GM12874 (cell line): ENCODE results near the gene ST6GALNAC3.

Experiments
- TF ChIP-seq, protein P1 (sequence below): IDR thresholded peaks from 2 replicates; pipeline ENCODE4 v1.5.1; 2011; ENCODE audit warnings: low read depth, mild to moderate bottlenecking, control low read depth, low read length, moderate library complexity; ENCODE audit not compliant: insufficient read depth

Gene ST6GALNAC3

DNA sequence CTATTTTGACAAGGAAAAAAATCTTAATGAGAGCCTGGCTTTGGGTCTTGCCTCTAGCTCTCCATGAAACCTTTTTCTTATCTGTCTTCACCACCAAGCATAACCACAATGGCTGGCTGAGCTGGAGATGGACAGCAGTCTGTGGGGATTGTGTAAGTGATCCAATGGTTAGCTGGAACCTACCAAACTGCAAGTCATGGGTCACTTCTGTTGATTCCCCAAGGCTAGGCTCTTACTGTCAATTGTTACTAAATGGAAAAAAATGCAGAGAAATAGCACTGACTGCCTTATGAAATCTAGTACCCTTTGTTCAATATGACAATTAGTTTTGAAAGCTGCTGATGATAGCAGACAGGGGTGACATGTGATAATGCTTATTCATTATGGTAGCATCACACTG, 359.0 kb downstream of the ST6GALNAC3 start:
- TF ChIP-seq, protein P1, sequence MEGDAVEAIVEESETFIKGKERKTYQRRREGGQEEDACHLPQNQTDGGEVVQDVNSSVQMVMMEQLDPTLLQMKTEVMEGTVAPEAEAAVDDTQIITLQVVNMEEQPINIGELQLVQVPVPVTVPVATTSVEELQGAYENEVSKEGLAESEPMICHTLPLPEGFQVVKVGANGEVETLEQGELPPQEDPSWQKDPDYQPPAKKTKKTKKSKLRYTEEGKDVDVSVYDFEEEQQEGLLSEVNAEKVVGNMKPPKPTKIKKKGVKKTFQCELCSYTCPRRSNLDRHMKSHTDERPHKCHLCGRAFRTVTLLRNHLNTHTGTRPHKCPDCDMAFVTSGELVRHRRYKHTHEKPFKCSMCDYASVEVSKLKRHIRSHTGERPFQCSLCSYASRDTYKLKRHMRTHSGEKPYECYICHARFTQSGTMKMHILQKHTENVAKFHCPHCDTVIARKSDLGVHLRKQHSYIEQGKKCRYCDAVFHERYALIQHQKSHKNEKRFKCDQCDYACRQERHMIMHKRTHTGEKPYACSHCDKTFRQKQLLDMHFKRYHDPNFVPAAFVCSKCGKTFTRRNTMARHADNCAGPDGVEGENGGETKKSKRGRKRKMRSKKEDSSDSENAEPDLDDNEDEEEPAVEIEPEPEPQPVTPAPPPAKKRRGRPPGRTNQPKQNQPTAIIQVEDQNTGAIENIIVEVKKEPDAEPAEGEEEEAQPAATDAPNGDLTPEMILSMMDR: no peak

DNA sequence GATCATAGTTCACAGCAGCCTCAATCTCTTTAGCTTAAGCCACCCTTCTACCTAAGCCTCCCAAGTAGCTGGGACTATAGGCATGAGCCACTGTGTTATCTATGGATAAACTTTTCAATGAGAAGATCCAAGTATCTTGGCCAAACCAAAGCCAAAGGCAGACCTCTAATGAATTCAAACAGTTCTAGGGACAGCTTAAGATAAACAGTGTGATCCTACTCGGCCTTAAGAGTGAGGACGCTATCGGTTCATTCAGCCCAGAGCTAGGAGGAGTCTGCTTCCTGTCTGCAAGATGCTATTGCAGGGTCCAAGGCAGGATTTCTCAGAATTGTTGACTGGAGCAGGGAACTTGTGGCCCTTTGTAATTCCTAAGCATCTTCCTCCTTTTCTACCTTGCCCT, 368.7 kb downstream of the ST6GALNAC3 start:
- TF ChIP-seq, protein P1: no peak

- TF ChIP-seq, protein P1: no peak
Measured at GRCh38 chr1:76444773-76445172, 370.2 kb downstream of the ST6GALNAC3 start.

- TF ChIP-seq, protein P1: no peak
Measured at GRCh38 chr1:76450229-76450628, 375.7 kb downstream of the ST6GALNAC3 start.

DNA sequence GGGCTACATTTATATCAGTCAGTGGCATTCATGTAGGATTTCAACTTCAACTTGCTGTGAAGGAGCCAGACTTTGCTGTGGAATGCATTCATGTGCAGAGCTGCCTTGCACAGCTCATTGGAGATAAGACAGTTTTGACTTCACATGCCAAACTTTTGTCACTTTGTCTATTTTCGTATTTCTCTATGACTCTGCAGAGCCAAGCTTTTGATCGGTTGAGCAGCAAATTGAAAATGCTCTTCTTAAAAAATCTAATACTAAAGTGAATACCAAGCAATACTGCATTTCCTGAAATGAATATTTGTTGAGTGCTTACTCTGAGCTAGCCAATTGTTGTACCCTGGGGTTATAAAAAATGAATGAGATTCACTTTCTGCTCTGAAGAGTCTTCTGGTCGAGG, 388.7 kb downstream of the ST6GALNAC3 start:
- TF ChIP-seq, protein P1: no peak

DNA sequence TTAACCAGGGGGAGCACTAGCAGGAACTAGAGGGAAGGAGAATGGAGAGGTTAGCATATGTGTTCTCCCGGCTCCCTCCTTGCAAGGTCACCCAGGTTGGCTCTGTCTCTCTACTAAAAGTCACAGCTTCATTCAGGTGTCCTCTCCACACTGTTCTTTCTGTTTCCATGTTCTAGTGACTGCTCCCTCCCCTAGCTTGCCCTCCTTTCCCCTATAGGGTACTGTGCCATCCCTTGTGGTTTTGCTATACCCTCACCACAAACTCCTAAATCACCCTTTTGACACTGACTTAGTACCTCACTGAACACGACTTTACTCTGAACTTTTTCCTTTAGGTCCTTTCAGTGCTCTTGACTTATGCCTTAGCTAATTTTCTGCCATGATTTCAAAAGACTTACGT, 389.3 kb downstream of the ST6GALNAC3 start:
- TF ChIP-seq, protein P1: no peak

GRCh38 chr1:76465030-76465429, 390.5 kb downstream of the ST6GALNAC3 start:
- TF ChIP-seq, protein P1: no peak

- TF ChIP-seq, protein P1: no peak
Measured at GRCh38 chr1:76470166-76470565, 395.6 kb downstream of the ST6GALNAC3 start.
